HepG2 (cell line): Measurements from ENCODE around the gene EPHB3. TPM values are rescaled to one million over a fixed set of nuclear protein-coding genes. Genes with fewer than 3 reads are reported as not detected.

Source experiments
- HHEX ChIP-seq: IDR thresholded peaks from 2 replicates; pipeline ENCODE4 v1.6.1; 2016; ENCODE audit warnings: control low read depth
- NR2F6 ChIP-seq, 2 experiments: IDR thresholded peaks; 2 replicates each; pipeline ENCODE4 v1.6.1; 2016; ENCODE audit warnings: antibody characterized with exemption in 1 of 2, mild to moderate bottlenecking in 1 of 2
- REL ChIP-seq: sonication (generic); formaldehyde crosslinking; conservative IDR thresholded peaks from 2 replicates; pipeline ENCODE4 v1.8.0; 2022; ENCODE audit warnings: mild to moderate bottlenecking, missing genetic modification reagents, moderate library complexity
- ZNF629 ChIP-seq: sonication (generic); formaldehyde crosslinking; conservative IDR thresholded peaks from 2 replicates; pipeline ENCODE4 v1.5.0; 2020; ENCODE audit warnings: missing genetic modification reagents
- ZSCAN29 ChIP-seq: sonication (generic); formaldehyde crosslinking; conservative IDR thresholded peaks from 2 replicates; pipeline ENCODE4 v1.4.0; 2020; ENCODE audit warnings: mild to moderate bottlenecking, missing genetic modification reagents
- polyA plus RNA-seq, 8 experiments: library from polyadenylated mRNA; depleted of rRNA in 3 of 8; stranded (reverse) in 7 of 8; unstranded in 1 of 8; fragments of >200 nt; fragmentation: Illumina TruSeq in 4 of 8; extraction: Trizol in 4 of 8; gene quantifications; 2 replicates each; pipeline versions ENCODE4 v1.2.1 to v1.2.3, GENCODE V29; 2011 to 2016; ENCODE audit warnings: low read depth in 4 of 8, missing spikeins in 1 of 8, mixed read lengths in 1 of 8; ENCODE audit not compliant: insufficient read depth in 1 of 8
- total RNA-seq, 5 experiments: library from RNA; depleted of rRNA; stranded (reverse); fragments of >200 nt; fragmentation: Illumina TruSeq; extraction: Trizol; gene quantifications; 2 replicates each; pipeline ENCODE4 v1.2.3, GENCODE V29; 2016; ENCODE audit warnings: low read depth in 1 of 5
- TF ChIP-seq, protein P1 (sequence below): sonication (generic); formaldehyde crosslinking; IDR thresholded peaks from 2 replicates; pipeline ENCODE4 v1.4.0; 2020; ENCODE audit warnings: missing genetic modification reagents
- TF ChIP-seq, protein P2 (sequence below): IDR thresholded peaks from 2 replicates; pipeline ENCODE4 v1.6.1; 2016; ENCODE audit warnings: mild to moderate bottlenecking, missing biosample characterization, missing genetic modification reagents

Gene EPHB3
- total and polyA plus RNA-seq, 2 of the 13 experiments (the other 11 are each of a cell fraction or from before 2014, with no cell fraction given) = 0.01 TPM; not detected in 1

DNA sequence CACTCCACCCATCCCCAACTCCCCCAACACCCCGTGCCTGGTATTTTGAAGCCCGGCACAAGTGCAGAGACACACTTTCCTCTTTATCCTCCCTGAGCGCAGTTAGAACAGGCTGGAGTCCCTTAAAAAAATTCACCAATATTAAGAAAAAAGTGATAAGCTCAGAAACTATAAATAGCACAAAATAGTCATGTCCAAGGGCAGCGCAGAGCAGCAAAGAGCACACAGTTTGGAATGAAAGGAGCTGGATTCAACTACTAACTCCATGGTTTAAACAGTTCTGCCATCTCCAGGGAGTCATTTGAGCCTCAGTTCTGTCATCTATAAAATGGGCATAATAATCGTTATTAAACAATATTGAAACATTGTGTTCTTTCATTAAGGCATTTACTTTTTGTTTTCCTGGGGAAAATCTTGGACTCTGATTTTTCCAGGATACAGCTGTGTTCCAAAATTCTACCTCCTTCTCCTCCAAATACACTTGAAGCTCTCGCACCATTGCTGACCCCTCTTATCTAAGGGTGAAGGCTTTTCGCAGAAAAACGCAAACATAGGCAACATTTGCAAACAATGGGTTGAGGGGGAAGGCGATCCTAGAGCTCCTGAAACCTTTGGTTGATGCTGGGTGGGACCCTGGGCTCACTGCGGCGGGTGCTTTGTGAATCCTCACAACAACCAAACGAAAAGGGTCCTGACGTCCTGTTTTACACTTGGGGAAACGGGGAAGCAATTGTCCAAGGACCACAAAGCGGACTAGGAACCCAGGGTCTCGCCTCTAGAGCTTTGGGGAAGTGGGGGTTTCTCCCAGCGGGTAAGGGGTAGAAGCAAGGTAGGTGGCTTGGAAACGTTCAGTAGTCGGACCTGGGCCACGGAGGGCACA is 41.8 kb downstream of the EPHB3 start (continued):
- TF ChIP-seq, protein P1, sequence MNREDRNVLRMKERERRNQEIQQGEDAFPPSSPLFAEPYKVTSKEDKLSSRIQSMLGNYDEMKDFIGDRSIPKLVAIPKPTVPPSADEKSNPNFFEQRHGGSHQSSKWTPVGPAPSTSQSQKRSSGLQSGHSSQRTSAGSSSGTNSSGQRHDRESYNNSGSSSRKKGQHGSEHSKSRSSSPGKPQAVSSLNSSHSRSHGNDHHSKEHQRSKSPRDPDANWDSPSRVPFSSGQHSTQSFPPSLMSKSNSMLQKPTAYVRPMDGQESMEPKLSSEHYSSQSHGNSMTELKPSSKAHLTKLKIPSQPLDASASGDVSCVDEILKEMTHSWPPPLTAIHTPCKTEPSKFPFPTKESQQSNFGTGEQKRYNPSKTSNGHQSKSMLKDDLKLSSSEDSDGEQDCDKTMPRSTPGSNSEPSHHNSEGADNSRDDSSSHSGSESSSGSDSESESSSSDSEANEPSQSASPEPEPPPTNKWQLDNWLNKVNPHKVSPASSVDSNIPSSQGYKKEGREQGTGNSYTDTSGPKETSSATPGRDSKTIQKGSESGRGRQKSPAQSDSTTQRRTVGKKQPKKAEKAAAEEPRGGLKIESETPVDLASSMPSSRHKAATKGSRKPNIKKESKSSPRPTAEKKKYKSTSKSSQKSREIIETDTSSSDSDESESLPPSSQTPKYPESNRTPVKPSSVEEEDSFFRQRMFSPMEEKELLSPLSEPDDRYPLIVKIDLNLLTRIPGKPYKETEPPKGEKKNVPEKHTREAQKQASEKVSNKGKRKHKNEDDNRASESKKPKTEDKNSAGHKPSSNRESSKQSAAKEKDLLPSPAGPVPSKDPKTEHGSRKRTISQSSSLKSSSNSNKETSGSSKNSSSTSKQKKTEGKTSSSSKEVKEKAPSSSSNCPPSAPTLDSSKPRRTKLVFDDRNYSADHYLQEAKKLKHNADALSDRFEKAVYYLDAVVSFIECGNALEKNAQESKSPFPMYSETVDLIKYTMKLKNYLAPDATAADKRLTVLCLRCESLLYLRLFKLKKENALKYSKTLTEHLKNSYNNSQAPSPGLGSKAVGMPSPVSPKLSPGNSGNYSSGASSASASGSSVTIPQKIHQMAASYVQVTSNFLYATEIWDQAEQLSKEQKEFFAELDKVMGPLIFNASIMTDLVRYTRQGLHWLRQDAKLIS = no peak
- TF ChIP-seq ZSCAN29 (CRISPR knock-in tag) = no peak
- peak; percentile 56 for TF ChIP-seq ZNF629 (CRISPR knock-in tag)
- TF ChIP-seq REL (CRISPR knock-in tag) = no peak
- TF ChIP-seq, protein P2, sequence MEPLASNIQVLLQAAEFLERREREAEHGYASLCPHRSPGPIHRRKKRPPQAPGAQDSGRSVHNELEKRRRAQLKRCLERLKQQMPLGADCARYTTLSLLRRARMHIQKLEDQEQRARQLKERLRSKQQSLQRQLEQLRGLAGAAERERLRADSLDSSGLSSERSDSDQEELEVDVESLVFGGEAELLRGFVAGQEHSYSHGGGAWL (CRISPR knock-in tag) = no peak
- TF ChIP-seq HHEX = peak; percentile 40; the same call in 1 of the 2 replicates
- TF ChIP-seq NR2F6 (IDR thresholded peaks at IDR 0.05) = peak; percentile 31; the same call in 1 of the 2 replicates
- 0 out of 2 replicates have a peak, but pooled peaks have one; percentile 17 for TF ChIP-seq NR2F6 (CRISPR knock-in tag; IDR thresholded peaks at IDR 0.05)
